Measurements from ENCODE around the gene ATP2B3.

The ATP2B3 gene

DNA sequence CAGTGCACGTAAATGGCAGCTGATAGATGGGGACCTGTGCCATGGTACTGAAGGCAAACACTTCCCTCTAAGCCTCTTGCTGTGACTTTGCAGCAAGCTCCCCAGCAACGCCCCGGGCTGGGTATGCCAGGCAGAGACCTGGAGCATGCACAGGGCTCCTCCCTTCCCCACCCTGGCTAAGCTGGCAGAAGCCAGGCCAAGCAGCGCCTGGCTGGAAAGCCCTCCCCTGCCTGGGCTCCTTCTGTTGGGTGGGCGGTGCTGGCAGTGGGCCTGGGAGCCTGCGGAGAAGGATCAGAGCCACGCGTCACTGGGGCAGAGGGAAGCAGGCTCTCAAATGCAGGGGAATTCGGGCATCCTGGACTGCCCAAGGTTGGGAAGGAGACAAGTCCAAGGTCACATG, 3.6 kb downstream of the ATP2B3 start:
- Histone ChIP-seq H3K4me2 (ENCODE audit: low read depth, low read length) (no peak overlapping the region), H4K20me1 (ENCODE audit: insufficient read depth, low read length) (no peaks in the 10 kb centered on the region), H3K9ac (ENCODE audit: low read length) (no peak overlapping the region), H3K9me3 (replicated peaks; ENCODE audit: insufficient read depth, low read length) (no peaks in the 10 kb centered on the region), H3K4me3 (ENCODE audit: low read length) (no peak overlapping the region), H3K4me1 (ENCODE audit: low read length) (no peaks in the 10 kb centered on the region), H3F3A (ENCODE audit: insufficient read depth, low read length) (no peaks in the 10 kb centered on the region), H3K27me3 (replicated peaks; ENCODE audit: insufficient read depth, low read length) (peaks cover 56% of the 10 kb centered on the region), H3K79me2 (ENCODE audit: low read length) (no peaks in the 10 kb centered on the region), H3K36me3 (replicated peaks; ENCODE audit: insufficient read depth, low read length) (no peaks in the 10 kb centered on the region), H3K27ac (ENCODE audit: low read length) (no peak overlapping the region), H2AFZ (ENCODE audit: low read length) (no peak overlapping the region), H3K9me2 (replicated peaks; ENCODE audit: insufficient read depth, low read length) (no peaks in the 10 kb centered on the region)
- no peak for TF ChIP-seq EZH2phosphoT487 (IDR thresholded peaks at IDR 0.05; ENCODE audit: low read length)
- TF ChIP-seq, protein P1, sequence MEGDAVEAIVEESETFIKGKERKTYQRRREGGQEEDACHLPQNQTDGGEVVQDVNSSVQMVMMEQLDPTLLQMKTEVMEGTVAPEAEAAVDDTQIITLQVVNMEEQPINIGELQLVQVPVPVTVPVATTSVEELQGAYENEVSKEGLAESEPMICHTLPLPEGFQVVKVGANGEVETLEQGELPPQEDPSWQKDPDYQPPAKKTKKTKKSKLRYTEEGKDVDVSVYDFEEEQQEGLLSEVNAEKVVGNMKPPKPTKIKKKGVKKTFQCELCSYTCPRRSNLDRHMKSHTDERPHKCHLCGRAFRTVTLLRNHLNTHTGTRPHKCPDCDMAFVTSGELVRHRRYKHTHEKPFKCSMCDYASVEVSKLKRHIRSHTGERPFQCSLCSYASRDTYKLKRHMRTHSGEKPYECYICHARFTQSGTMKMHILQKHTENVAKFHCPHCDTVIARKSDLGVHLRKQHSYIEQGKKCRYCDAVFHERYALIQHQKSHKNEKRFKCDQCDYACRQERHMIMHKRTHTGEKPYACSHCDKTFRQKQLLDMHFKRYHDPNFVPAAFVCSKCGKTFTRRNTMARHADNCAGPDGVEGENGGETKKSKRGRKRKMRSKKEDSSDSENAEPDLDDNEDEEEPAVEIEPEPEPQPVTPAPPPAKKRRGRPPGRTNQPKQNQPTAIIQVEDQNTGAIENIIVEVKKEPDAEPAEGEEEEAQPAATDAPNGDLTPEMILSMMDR (IDR thresholded peaks at IDR 0.05; ENCODE audit: low read length), result no peak
- no peak for TF ChIP-seq EZH2 (optimal IDR thresholded peaks at IDR 0.05; ENCODE audit: low read depth, low read length)
- no peak for DNase-seq

DNA sequence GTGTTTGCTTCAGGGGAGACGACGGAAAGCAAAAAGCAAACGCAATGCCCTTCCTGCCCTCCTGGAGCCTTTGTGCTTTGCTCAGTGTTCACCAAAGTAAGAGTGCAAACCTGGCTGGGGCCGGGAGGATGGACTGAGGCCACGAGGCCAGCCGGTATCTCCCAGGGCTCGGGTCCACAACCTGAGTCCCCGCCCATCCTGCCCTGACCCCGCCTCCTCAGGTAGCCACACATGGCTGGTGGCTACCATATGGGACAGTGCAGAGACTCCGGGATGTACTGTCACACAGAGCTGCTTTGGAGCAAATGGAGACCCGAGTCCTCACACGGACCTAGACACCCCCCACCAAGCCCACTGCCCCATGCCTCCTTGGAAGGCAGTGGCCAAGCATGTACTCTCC, 4.8 kb downstream of the ATP2B3 start:
- no peak overlapping the region for H2AFZ ChIP-seq (ENCODE audit: low read length)
- TF ChIP-seq EZH2 (optimal IDR thresholded peaks at IDR 0.05; ENCODE audit: low read depth, low read length), result no peak
- TF ChIP-seq, protein P1 (IDR thresholded peaks at IDR 0.05; ENCODE audit: low read length), result no peak
- no peak for TF ChIP-seq EZH2phosphoT487 (IDR thresholded peaks at IDR 0.05; ENCODE audit: low read length)
- no peaks in the 10 kb centered on the region for H3K9me2 ChIP-seq (replicated peaks; ENCODE audit: insufficient read depth, low read length)
- no peaks in the 10 kb centered on the region for H4K20me1 ChIP-seq (ENCODE audit: insufficient read depth, low read length)
- no peak overlapping the region for H3K27ac ChIP-seq (ENCODE audit: low read length)
- no peaks in the 10 kb centered on the region for H3K79me2 ChIP-seq (ENCODE audit: low read length)
- no peak overlapping the region for H3K9ac ChIP-seq (ENCODE audit: low read length)
- H3K27me3 ChIP-seq (replicated peaks; ENCODE audit: insufficient read depth, low read length), result peaks cover 66% of the 10 kb centered on the region
- no peaks in the 10 kb centered on the region for H3F3A ChIP-seq (ENCODE audit: insufficient read depth, low read length)
- H3K4me2 ChIP-seq (ENCODE audit: low read depth, low read length), result no peak overlapping the region
- H3K4me1 ChIP-seq (ENCODE audit: low read length), result no peaks in the 10 kb centered on the region
- no peak for DNase-seq
- no peaks in the 10 kb centered on the region for H3K36me3 ChIP-seq (replicated peaks; ENCODE audit: insufficient read depth, low read length)
- no peaks in the 10 kb centered on the region for H3K9me3 ChIP-seq (replicated peaks; ENCODE audit: insufficient read depth, low read length)
- H3K4me3 ChIP-seq (ENCODE audit: low read length), result no peak overlapping the region

DNA sequence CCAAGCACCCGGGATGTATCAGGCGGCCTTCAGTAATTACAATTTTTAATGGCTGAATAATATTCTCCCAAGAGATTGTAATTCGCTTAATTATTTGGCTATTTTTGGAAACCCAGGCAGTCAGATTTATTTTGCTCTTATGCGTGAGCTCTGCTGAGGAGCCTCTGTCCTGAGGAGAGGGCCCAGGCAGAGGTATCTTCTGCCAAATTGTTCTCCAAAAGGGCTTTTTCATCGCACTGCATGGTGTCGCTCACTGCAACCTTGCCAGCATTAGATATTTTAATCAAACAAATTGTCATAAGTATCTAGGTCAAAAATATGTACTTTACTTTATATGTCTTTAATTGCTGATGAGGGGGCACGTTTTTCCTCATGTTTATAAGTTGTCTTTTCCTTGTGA, 5.8 kb downstream of the ATP2B3 start:
- Histone ChIP-seq H3K4me2 (ENCODE audit: low read depth, low read length) (no peak overlapping the region), H3K9me3 (replicated peaks; ENCODE audit: insufficient read depth, low read length) (no peaks in the 10 kb centered on the region), H3F3A (ENCODE audit: insufficient read depth, low read length) (no peaks in the 10 kb centered on the region), H3K27ac (ENCODE audit: low read length) (no peak overlapping the region), H3K27me3 (replicated peaks; ENCODE audit: insufficient read depth, low read length) (peaks cover 71% of the 10 kb centered on the region), H3K79me2 (ENCODE audit: low read length) (no peaks in the 10 kb centered on the region), H4K20me1 (ENCODE audit: insufficient read depth, low read length) (no peaks in the 10 kb centered on the region), H3K9ac (ENCODE audit: low read length) (no peak overlapping the region), H3K36me3 (replicated peaks; ENCODE audit: insufficient read depth, low read length) (no peaks in the 10 kb centered on the region), H2AFZ (ENCODE audit: low read length) (no peak overlapping the region), H3K9me2 (replicated peaks; ENCODE audit: insufficient read depth, low read length) (no peaks in the 10 kb centered on the region), H3K4me1 (ENCODE audit: low read length) (no peaks in the 10 kb centered on the region), H3K4me3 (ENCODE audit: low read length) (no peak overlapping the region)
- TF ChIP-seq, protein P1 (IDR thresholded peaks at IDR 0.05; ENCODE audit: low read length), result no peak
- TF ChIP-seq EZH2phosphoT487 (IDR thresholded peaks at IDR 0.05; ENCODE audit: low read length) (no peak), EZH2 (optimal IDR thresholded peaks at IDR 0.05; ENCODE audit: low read depth, low read length) (no peak)
- DNase-seq, result no peak
